Tibial nerve (tissue), 4 donors: Measurements from ENCODE around the gene RSPH9. TPM values are rescaled to one million over a fixed set of nuclear protein-coding genes. Genes with fewer than 3 reads are reported as not detected.

ENCODE experiments used
- DNase-seq, 2 donors: peaks; one replicate each; pipeline ENCODE4 v3.0.0-alpha.2; 2019; ENCODE audit warnings: low spot score in 2 of 2
- H3K27ac ChIP-seq, 4 donors: fragments of 200-600 bp; sonication (generic) in 3 of 4; one replicate each; pipeline ENCODE4 v1.5.1; 2017 to 2019; ENCODE audit warnings: mild to moderate bottlenecking in 1 of 4
- H3K27me3 ChIP-seq, 2 donors: fragments of 200-600 bp; sonication (generic) in 1 of 2; one replicate each; pipeline versions ENCODE4 v1.5.1 to v1.6.0; 2017 to 2019
- H3K36me3 ChIP-seq, 3 donors: fragments of 200-600 bp; sonication (generic); one replicate each; pipeline ENCODE4 v1.5.1; 2018 to 2019
- H3K4me1 ChIP-seq, 4 donors: fragments of 200-600 bp; sonication (generic) in 3 of 4; one replicate each; pipeline ENCODE4 v1.5.1; 2017 to 2019
- H3K4me3 ChIP-seq, 4 donors: fragments of 200-600 bp; sonication (generic) in 3 of 4; one replicate each; pipeline ENCODE4 v1.5.1; 2017 to 2019; ENCODE audit warnings: mild to moderate bottlenecking in 1 of 4, moderate library complexity in 1 of 4
- H3K9me3 ChIP-seq, 4 donors: fragments of 200-600 bp; sonication (generic) in 3 of 4; one replicate each; pipeline ENCODE4 v1.5.1; 2017 to 2019
- EP300 ChIP-seq, 2 donors: sonication (generic); formaldehyde crosslinking; IDR thresholded peaks; one replicate each; pipeline ENCODE4 v1.6.1; 2017; ENCODE audit warnings: antibody characterized with exemption in 2 of 2, mild to moderate bottlenecking in 1 of 2
- POLR2A ChIP-seq, 2 donors: fragments of 450-650 bp; IDR thresholded peaks; one replicate each; pipeline ENCODE4 v1.6.1; 2017; ENCODE audit warnings: antibody characterized with exemption in 2 of 2, mild to moderate bottlenecking in 2 of 2, moderate library complexity in 2 of 2
- WGBS, 2 donors: methylation state at CpG; one replicate each; pipeline ENCODE4 v1.1.5; 2018; 5-methylcytosine and 5-hydroxymethylcytosine counted together
- total RNA-seq, 4 donors: library from RNA; depleted of rRNA; stranded (reverse); fragments of >200 nt; gene quantifications; one replicate each; pipeline ENCODE4 v1.1.0, GENCODE V29; 2016
- TF ChIP-seq, protein P1 (sequence below), 5 experiments: fragments of 200-600 bp in 3 of 5; fragments of 450-650 bp in 2 of 5; sonication (generic) in 3 of 5; IDR thresholded peaks; one replicate each; pipeline ENCODE4 v1.5.1; 2016 to 2019; ENCODE audit warnings: antibody characterized with exemption in 5 of 5, mild to moderate bottlenecking in 3 of 5, moderate library complexity in 2 of 5

RSPH9 gene
- total RNA-seq, 4 donors from 2014 or later = 0.30 to 0.66 (median 0.63) TPM; not detected in 1

DNA sequence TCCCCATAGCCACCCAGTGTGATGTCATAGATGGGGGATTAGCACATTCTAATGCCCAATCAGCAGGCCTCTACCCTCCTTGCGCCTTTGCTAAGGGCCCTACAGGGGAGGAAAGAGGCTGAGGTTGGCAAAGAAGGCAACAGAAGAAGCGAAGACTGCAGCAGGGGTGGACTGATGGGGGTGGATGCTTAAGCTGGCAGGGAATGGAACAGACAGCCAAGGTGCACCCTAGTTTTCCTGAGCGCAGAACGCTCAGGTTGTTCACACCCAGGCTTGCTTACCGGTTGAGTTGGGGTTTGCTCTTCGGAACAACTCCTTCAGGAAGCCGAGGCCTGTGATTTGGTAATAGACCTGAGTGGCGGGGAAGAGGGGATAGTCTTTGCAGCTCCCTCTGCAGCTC is 30.1 kb downstream of the RSPH9 start:
- Histone ChIP-seq H3K4me1 (peaks cover 0 to 26% (median 2%) of the 10 kb centered on the region in 4 donors), H3K36me3 (peaks cover 4 to 96% (median 25%) of the 10 kb centered on the region in 3 donors), H3K9me3 (no peaks in the 10 kb centered on the region), H3K27me3 (no peaks in the 10 kb centered on the region), H3K27ac (no peak overlapping the region), H3K4me3 (no peak overlapping the region)
- TF ChIP-seq, protein P1, sequence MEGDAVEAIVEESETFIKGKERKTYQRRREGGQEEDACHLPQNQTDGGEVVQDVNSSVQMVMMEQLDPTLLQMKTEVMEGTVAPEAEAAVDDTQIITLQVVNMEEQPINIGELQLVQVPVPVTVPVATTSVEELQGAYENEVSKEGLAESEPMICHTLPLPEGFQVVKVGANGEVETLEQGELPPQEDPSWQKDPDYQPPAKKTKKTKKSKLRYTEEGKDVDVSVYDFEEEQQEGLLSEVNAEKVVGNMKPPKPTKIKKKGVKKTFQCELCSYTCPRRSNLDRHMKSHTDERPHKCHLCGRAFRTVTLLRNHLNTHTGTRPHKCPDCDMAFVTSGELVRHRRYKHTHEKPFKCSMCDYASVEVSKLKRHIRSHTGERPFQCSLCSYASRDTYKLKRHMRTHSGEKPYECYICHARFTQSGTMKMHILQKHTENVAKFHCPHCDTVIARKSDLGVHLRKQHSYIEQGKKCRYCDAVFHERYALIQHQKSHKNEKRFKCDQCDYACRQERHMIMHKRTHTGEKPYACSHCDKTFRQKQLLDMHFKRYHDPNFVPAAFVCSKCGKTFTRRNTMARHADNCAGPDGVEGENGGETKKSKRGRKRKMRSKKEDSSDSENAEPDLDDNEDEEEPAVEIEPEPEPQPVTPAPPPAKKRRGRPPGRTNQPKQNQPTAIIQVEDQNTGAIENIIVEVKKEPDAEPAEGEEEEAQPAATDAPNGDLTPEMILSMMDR (IDR thresholded peaks at IDR 0.05) = no peak
- TF ChIP-seq POLR2A (IDR thresholded peaks at IDR 0.05) (no peak), EP300 (IDR thresholded peaks at IDR 0.05) (no peak)
- 92 to 95% methylated on average over 8 of the region's 8 CpGs for WGBS, 2 donors
- DNase-seq = no peak

DNA sequence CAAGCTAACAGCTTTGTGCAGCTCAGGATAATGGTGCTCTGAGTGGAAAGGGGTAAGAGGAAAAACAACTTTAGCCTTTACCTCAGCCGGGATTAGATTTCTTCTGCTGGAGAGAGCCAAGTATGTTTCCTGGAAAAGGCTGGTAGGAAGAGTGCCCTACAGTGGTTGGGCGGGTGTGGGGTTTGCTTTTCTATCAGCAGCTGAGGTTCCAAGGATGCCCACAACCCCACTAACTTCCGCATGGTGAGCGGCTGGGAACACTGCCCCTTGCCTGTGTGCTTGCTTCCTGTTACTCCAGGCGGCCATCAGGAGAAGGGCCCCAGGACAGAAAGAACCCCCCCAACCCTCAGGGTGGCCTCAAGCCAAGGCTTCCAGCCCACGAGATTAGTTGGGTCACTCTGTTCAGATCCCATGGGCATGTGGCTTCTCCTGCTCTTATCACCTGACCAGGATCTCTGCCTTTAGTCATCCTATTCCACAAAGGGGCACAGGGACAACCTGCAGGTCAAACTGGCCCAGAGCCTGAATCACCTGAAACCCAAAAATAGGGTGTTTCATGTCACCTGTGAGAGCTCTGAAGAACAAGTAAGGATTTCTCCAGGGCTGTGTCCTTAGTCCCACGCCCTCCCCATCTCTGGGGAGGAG is 32.2 kb downstream of the RSPH9 start:
- no peak for TF ChIP-seq POLR2A (IDR thresholded peaks at IDR 0.05)
- TF ChIP-seq, protein P1 (IDR thresholded peaks at IDR 0.05) = no peak
- no peak for TF ChIP-seq EP300 (IDR thresholded peaks at IDR 0.05)
- Histone ChIP-seq H3K4me1 (peaks cover 0 to 22% (median 0%) of the 10 kb centered on the region in 4 donors), H3K9me3 (no peaks in the 10 kb centered on the region), H3K36me3 (peaks cover 4 to 94% (median 20%) of the 10 kb centered on the region in 3 donors), H3K4me3 (no peak overlapping the region), H3K27ac (no peak overlapping the region), H3K27me3 (no peaks in the 10 kb centered on the region)
- 83 to 96% methylated on average over 5 to 7 of the region's 7 CpGs for WGBS, 2 donors
- DNase-seq = no peak

DNA sequence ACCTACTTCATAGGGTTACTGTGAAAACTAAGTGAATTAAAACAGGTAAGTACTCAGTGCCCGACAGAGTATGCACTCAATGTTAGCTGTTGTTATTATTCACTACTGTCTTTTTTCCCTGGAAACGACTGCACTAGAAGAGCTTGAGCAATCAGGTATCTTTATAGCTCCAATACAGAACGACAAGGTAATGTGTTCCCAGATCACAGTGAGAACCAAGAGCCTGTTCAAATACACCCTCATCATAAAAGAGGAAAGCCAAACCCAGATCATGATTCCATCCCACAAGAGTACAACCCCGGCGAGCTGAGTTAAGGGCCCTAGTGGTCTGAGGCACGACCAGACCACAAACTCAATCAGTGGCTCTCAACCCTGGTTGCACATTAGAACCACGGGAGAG is 32.9 kb downstream of the RSPH9 start:
- no peak overlapping the region for H3K27ac ChIP-seq
- H3K36me3 ChIP-seq = peaks cover 4 to 88% (median 20%) of the 10 kb centered on the region in 3 donors
- peaks cover 0 to 17% (median 0%) of the 10 kb centered on the region in 4 donors for H3K4me1 ChIP-seq
- no peak for DNase-seq
- H3K4me3 ChIP-seq = no peak overlapping the region
- WGBS, 2 donors = 80 to 87% methylated on average over 7 of the region's 7 CpGs
- TF ChIP-seq, protein P1 (IDR thresholded peaks at IDR 0.05) = no peak
- no peaks in the 10 kb centered on the region for H3K27me3 ChIP-seq
- H3K9me3 ChIP-seq = no peaks in the 10 kb centered on the region

DNA sequence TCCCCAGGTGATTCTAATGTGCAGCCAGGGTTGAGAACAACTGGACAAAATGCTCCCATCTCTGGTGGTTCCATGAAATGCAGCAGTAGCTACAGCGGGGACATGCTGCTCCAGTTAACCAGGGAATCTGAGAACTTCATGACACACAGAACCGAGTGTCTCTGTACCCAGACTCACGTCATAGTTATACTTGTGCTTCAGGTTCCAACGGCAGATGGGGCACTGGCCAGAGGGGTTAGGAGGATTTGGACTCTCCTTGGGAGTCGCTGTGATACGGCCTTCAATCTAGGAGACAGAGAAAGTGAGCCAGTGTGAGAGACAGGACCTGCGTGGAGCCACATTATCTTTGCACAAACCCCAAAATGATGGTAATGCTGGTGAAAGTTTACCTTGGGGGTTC is 33.5 kb downstream of the RSPH9 start:
- no peaks in the 10 kb centered on the region for H3K27me3 ChIP-seq
- H3K4me3 ChIP-seq = no peak overlapping the region
- 95 to 96% methylated on average over 7 of the region's 7 CpGs for WGBS, 2 donors
- TF ChIP-seq POLR2A (IDR thresholded peaks at IDR 0.05) (no peak), EP300 (IDR thresholded peaks at IDR 0.05) (no peak)
- TF ChIP-seq, protein P1 (IDR thresholded peaks at IDR 0.05) = no peak
- H3K4me1 ChIP-seq = peaks cover 0 to 19% (median 2%) of the 10 kb centered on the region in 4 donors
- no peak overlapping the region for H3K27ac ChIP-seq
- H3K9me3 ChIP-seq = no peaks in the 10 kb centered on the region
- no peak for DNase-seq
- peaks cover 4 to 82% (median 20%) of the 10 kb centered on the region in 3 donors for H3K36me3 ChIP-seq

DNA sequence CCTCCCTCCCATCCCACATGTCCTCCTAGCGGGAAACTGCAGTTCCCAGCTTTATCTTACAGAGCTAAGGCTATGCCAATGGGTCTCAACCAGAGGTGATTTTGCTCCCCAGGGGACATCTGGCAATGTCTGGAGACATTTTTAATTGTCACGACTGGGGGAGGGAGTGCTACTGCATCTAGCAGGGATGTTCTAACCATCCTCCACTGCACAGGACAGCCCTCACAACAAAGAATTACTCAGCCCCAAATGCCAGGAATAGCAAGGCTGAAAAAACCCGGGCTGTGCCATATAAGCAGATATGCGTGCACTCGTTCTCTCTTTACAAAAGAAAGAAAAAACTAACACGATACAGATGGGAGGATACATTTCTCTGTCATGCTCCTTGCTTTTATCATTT is 34.2 kb downstream of the RSPH9 start:
- Histone ChIP-seq H3K4me3 (no peak overlapping the region), H3K27ac (no peak overlapping the region), H3K36me3 (peaks cover 4 to 75% (median 13%) of the 10 kb centered on the region in 3 donors), H3K27me3 (no peaks in the 10 kb centered on the region), H3K4me1 (peaks cover 0 to 24% (median 4%) of the 10 kb centered on the region in 4 donors), H3K9me3 (no peaks in the 10 kb centered on the region)
- DNase-seq = no peak
- WGBS, 2 donors = 80 to 81% methylated on average over 6 of the region's 6 CpGs
- no peak for TF ChIP-seq EP300 (IDR thresholded peaks at IDR 0.05)
- TF ChIP-seq, protein P1 (IDR thresholded peaks at IDR 0.05) = no peak
- TF ChIP-seq POLR2A (IDR thresholded peaks at IDR 0.05) = no peak
